ENCODE measurements around the gene ZNF330.

ZNF330 gene

GRCh38 chr4:141283563-141283962 lies 62.9 kb downstream of the ZNF330 start:
- TF ChIP-seq FOXM1 (IDR thresholded peaks at IDR 0.05; ENCODE audit: borderline replicate concordance, low read depth) (no peak), EP300 (IDR thresholded peaks at IDR 0.05; ENCODE audit: borderline replicate concordance) (no peak), MAX (IDR thresholded peaks at IDR 0.05) (no peak), TAF1 (IDR thresholded peaks at IDR 0.05; ENCODE audit: low read depth) (no peak), ZBTB7A (IDR thresholded peaks at IDR 0.05; ENCODE audit: low read depth) (no peak), RAD21 (IDR thresholded peaks at IDR 0.05; ENCODE audit: low read depth) (no peak), EGR1 (IDR thresholded peaks at IDR 0.05) (no peak), YY1 (IDR thresholded peaks at IDR 0.05; ENCODE audit: low read depth) (no peak), NFIC (IDR thresholded peaks at IDR 0.05) (no peak), CREB1 (IDR thresholded peaks at IDR 0.05; ENCODE audit: low read depth) (no peak), CEBPB (IDR thresholded peaks at IDR 0.05) (no peak), USF1 (IDR thresholded peaks at IDR 0.05) (no peak), TCF12 (IDR thresholded peaks at IDR 0.05; ENCODE audit: low read depth) (no peak), TEAD4 (IDR thresholded peaks at IDR 0.05) (no peak), REST (IDR thresholded peaks at IDR 0.05; ENCODE audit: low read depth) (no peak)

All from Ishikawa (cell line).